Hematopoietic multipotent progenitor cell treated with erythropoietin and hydrocortisone succinate and interleukin-3 and kit ligand, for 17 days (in vitro differentiated cells): ENCODE measurements around the gene PSMB9.

Experiments used
- DNase-seq: peaks from one replicate; pipeline ENCODE4 v3.0.0-alpha.2; 2015; ENCODE audit warnings: low spot score

Gene PSMB9

DNA sequence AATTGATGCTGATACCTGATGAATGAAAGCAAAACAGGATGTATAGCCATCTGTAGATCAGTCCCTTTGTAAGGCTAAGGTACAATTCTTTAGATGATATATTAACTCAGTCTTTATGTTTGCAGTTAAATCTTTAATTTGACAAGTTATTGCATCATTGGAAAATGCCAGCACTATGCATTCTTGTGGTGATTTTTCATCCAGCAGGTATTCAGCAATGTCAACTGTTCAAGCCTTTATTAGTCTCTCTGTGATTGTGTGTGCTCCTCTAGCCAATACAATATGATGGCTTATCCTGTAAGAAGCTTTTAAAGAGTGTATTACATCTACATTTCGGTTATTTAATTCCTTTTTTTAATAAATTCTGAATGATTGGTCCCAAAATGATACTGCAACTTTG, 52.5 kb downstream of the PSMB9 start:
- no peak for DNase-seq

DNA sequence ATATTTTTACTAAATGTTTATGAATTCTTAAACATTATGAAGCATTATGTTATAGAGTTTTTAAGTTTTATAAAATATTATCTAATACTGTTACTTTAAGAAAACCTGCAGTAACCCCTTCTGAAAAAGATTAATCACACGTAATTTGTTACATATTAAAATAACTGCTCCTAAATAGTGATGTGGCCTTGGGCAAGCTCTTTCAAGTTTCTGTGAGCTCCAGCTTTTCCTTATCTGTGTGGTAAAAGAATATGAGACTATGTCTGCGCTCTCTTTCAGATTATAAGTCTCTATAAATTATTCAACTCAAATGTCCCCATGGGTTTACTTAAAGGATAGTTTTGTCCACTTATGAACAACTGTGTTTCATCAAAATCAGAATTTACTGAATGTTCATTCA, 54.9 kb downstream of the PSMB9 start:
- no peak for DNase-seq
